Ammon's horn (tissue), 1 donor: ENCODE results near the gene HAGH.
A peak's percentile ranks its signal among the peaks of the same experiment; 100 is the strongest.
"Not testable (repeated sequence)": the region's sequence is repeated elsewhere in the genome, so short reads cannot be mapped to it uniquely, and the experiment has no call there.

Source experiments
- DNase-seq: peaks from one replicate; pipeline ENCODE4 v3.0.0-alpha.2; 2016; ENCODE audit warnings: low spot score

The HAGH gene

GRCh38 chr16:1826691-1827573, at the start of gene HAGH, which contains the start of gene FAHD1:
Gene HAGH (minus strand): TSS chr16:1826825. CDS start chr16:1826787, 38 bp downstream.
Gene FAHD1 (plus strand): TSS chr16:1827206. CDS start chr16:1827239, 33 bp downstream.
- peak; percentile 95 for DNase-seq

- DNase-seq = not testable (repeated sequence)
Observed at GRCh38 chr16:1876066-1876465, 49.4 kb upstream of the HAGH start.

GRCh38 chr16:1874854-1875253, 48.2 kb upstream of the HAGH start:
- DNase-seq = no peak

- DNase-seq = no peak
Observed at GRCh38 chr16:1871974-1872635, 45.5 kb upstream of the HAGH start, which contains the start of gene MEIOB. Gene MEIOB (minus strand): TSS chr16:1872164. CDS start chr16:1868175, 3,989 bp downstream.

GRCh38 chr16:1870365-1871082, 43.9 kb upstream of the HAGH start:
- DNase-seq = peak; percentile 20

- no peak for DNase-seq
Observed at GRCh38 chr16:1865902-1866690, 39.5 kb upstream of the HAGH start.

- peak; percentile 12 for DNase-seq
Observed at GRCh38 chr16:1863681-1864460, 37.2 kb upstream of the HAGH start.

GRCh38 chr16:1862394-1862793, 35.8 kb upstream of the HAGH start:
- no peak for DNase-seq

GRCh38 chr16:1861730-1862129, 35.1 kb upstream of the HAGH start:
- no peak for DNase-seq

GRCh38 chr16:1859650-1860049, 33.0 kb upstream of the HAGH start:
- DNase-seq = no peak

GRCh38 chr16:1858189-1858865, 31.7 kb upstream of the HAGH start:
- no peak for DNase-seq

GRCh38 chr16:1857433-1858097, 30.9 kb upstream of the HAGH start:
- no peak for DNase-seq

- no peak for DNase-seq
Observed at GRCh38 chr16:1851793-1852192, 25.2 kb upstream of the HAGH start.

GRCh38 chr16:1850981-1851380, 24.4 kb upstream of the HAGH start:
- no peak for DNase-seq

GRCh38 chr16:1846416-1846815, 19.8 kb upstream of the HAGH start:
- no peak for DNase-seq

- no peak for DNase-seq
Observed at GRCh38 chr16:1845985-1846384, 19.4 kb upstream of the HAGH start.

GRCh38 chr16:1839554-1839953, 12.9 kb upstream of the HAGH start:
- no peak for DNase-seq

- DNase-seq = no peak
Observed at GRCh38 chr16:1834096-1834495, 7.5 kb upstream of the HAGH start.

- DNase-seq = no peak
Observed at GRCh38 chr16:1832838-1833454, 6.3 kb upstream of the HAGH start.
